Panc1 (cell line): Measurements from ENCODE around the gene RORC. TPM values are rescaled to one million over a fixed set of nuclear protein-coding genes. Genes with fewer than 3 reads are reported as not detected.

Experiments used
- ATAC-seq: fragments of 200-7000 bp; cut with Tn5 transposase; 2 replicates; pipeline ENCODE4 v1.9.1; 2020; ENCODE audit warnings: mild to moderate bottlenecking, moderate library complexity
- BruUV-seq: library from RNA; stranded (reverse); fragments of 400-500 nt; replicated peaks from 2 replicates; lab custom pipeline; 2021; lab: Mats Ljungman, UMichigan
- CTCF ChIA-PET: fragments of 300-600 bp; sonication (Branson Sonifier 250); formaldehyde crosslinking; loops from one replicate; lab custom pipeline; 2022; ENCODE audit warnings: antibody characterized with exemption; lab: Charles Lee
- POLR2A ChIA-PET: fragments of 300-600 bp; sonication (Branson Sonifier 250); formaldehyde crosslinking; loops from one replicate; lab custom pipeline; 2022; ENCODE audit warnings: antibody characterized with exemption; lab: Charles Lee
- DNase-seq: peaks from one replicate; pipeline ENCODE4 v3.0.0-alpha.2; 2010; ENCODE audit warnings: low read depth, low spot score
- H3K27ac ChIP-seq: 2 replicates; pipeline ENCODE4 v1.5.1; 2011; ENCODE audit warnings: mild to moderate bottlenecking, low read length, inconsistent platforms
- H3K27me3 ChIP-seq: fragments of 200-500 bp; sonication (Bioruptor generic); 2 replicates; pipeline ENCODE4 v1.6.0; 2014; ENCODE audit warnings: low read length, inconsistent platforms; ENCODE audit not compliant: control insufficient read depth, insufficient read depth
- H3K36me3 ChIP-seq: fragments of 200-500 bp; sonication (Bioruptor generic); 2 replicates; pipeline ENCODE4 v1.5.1; 2014; ENCODE audit warnings: inconsistent platforms, mild to moderate bottlenecking, low read length, moderate library complexity; ENCODE audit not compliant: control insufficient read depth, insufficient read depth
- H3K4me1 ChIP-seq: 2 replicates; pipeline ENCODE4 v1.5.1; 2011; ENCODE audit warnings: inconsistent platforms, mild to moderate bottlenecking, low read length, moderate library complexity; ENCODE audit not compliant: control insufficient read depth, insufficient read depth
- H3K4me3 ChIP-seq, 2 experiments: 2 replicates each; pipeline ENCODE4 v1.5.1; 2011 to 2012; ENCODE audit warnings: low read depth in 2 of 2, low read length in 2 of 2, mild to moderate bottlenecking in 2 of 2, inconsistent platforms in 1 of 2, moderate library complexity in 1 of 2
- H3K9me3 ChIP-seq: fragments of 200-500 bp; sonication (Bioruptor generic); 2 replicates; pipeline ENCODE4 v1.5.1; 2014; ENCODE audit warnings: low read depth, mild to moderate bottlenecking, inconsistent platforms, low read length, moderate library complexity; ENCODE audit not compliant: control insufficient read depth, insufficient read depth
- POLR2AphosphoS5 ChIP-seq: IDR thresholded peaks from 2 replicates; pipeline ENCODE4 v1.6.1; 2012; ENCODE audit warnings: mild to moderate bottlenecking, low read depth, low read length, moderate library complexity
- REST ChIP-seq, 2 experiments: IDR thresholded peaks; 2 replicates each; pipeline ENCODE4 v1.6.1; 2011 to 2012; ENCODE audit warnings: low read depth in 2 of 2, control low read depth in 1 of 2, low read length in 1 of 2, mild to moderate bottlenecking in 1 of 2, moderate library complexity in 1 of 2; ENCODE audit not compliant: insufficient read depth in 1 of 2
- SIN3A ChIP-seq: IDR thresholded peaks from 2 replicates; pipeline ENCODE4 v1.6.1; 2012; ENCODE audit warnings: low read depth, mild to moderate bottlenecking, low read length, moderate library complexity, borderline replicate concordance; ENCODE audit not compliant: insufficient read depth
- TCF7L2 ChIP-seq: IDR thresholded peaks from 2 replicates; pipeline ENCODE4 v1.6.1; 2011; ENCODE audit warnings: mild to moderate bottlenecking, low read depth, low read length, inconsistent platforms
- in situ Hi-C: cut with HindIII; loops from 2 replicates; pipeline ENCODE4 v1.10.0; 2016; ENCODE audit warnings: low sequenced_read_pairs, low pct_unique_long_range_greater_than_20kb
- intact Hi-C: fragments of 100-400 bp; cut with micrococcal nuclease; formaldehyde crosslinking; loops from one replicate; pipeline ENCODE4 v1.10.0; 2022; ENCODE audit not compliant: unreplicated experiment
- total RNA-seq: library from RNA; stranded (reverse); gene quantifications from one replicate; pipeline ENCODE4 v1.2.1, GENCODE V29; 2021; ENCODE audit not compliant: unreplicated experiment
- TF ChIP-seq, protein P1 (sequence below): fragments of 450-650 bp; IDR thresholded peaks from 2 replicates; pipeline ENCODE4 v1.5.1; 2017; ENCODE audit warnings: mild to moderate bottlenecking

RORC gene
- total RNA-seq, 1 experiment from 2014 or later: not detected

DNA sequence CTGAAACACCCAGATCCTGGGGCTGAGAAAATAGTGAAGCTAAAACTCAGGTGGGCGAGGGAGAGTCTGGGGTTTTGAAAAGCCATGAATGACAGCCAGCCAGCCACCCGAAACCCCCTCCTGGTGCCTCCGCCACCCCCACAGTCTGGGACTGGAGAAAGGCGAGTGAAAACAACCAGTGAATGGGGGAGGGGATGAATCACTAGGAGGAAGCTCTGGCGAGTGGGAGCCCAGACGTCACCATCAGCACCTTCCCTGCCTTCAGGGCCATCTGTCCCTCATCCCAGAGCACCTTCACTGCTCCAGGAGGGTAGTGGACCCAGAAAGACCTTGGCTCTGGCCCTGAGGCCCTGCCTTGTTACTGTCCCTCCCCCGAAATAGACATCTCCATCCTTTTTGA lies 9.2 kb downstream of the RORC start:
- CTCF ChIA-PET: no interaction called here
- Histone ChIP-seq H3K36me3 (no peaks in the 10 kb centered on the region), H3K4me1 (peaks cover 3% of the 10 kb centered on the region; the same call in 1 of the 2 replicates), H3K27ac (no peak overlapping the region), H3K9me3 (no peaks in the 10 kb centered on the region), H3K4me3 (no peak overlapping the region), H3K27me3 (no peaks in the 10 kb centered on the region)
- in situ Hi-C loops: no loop called here
- no peak for TF ChIP-seq REST (IDR thresholded peaks at IDR 0.05; ENCODE audit: insufficient read depth in 1 of 2, low read depth in 2 of 2, low read length in 1 of 2)
- no peak for TF ChIP-seq POLR2AphosphoS5
- TF ChIP-seq, protein P1, sequence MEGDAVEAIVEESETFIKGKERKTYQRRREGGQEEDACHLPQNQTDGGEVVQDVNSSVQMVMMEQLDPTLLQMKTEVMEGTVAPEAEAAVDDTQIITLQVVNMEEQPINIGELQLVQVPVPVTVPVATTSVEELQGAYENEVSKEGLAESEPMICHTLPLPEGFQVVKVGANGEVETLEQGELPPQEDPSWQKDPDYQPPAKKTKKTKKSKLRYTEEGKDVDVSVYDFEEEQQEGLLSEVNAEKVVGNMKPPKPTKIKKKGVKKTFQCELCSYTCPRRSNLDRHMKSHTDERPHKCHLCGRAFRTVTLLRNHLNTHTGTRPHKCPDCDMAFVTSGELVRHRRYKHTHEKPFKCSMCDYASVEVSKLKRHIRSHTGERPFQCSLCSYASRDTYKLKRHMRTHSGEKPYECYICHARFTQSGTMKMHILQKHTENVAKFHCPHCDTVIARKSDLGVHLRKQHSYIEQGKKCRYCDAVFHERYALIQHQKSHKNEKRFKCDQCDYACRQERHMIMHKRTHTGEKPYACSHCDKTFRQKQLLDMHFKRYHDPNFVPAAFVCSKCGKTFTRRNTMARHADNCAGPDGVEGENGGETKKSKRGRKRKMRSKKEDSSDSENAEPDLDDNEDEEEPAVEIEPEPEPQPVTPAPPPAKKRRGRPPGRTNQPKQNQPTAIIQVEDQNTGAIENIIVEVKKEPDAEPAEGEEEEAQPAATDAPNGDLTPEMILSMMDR: no peak
- no peak for TF ChIP-seq TCF7L2
- no peak for TF ChIP-seq SIN3A
- ATAC-seq: no peak
- intact Hi-C loops: no loop called here
- no TSS peak for BruUV-seq
- POLR2A ChIA-PET: no interaction called here
- DNase-seq: no peak

DNA sequence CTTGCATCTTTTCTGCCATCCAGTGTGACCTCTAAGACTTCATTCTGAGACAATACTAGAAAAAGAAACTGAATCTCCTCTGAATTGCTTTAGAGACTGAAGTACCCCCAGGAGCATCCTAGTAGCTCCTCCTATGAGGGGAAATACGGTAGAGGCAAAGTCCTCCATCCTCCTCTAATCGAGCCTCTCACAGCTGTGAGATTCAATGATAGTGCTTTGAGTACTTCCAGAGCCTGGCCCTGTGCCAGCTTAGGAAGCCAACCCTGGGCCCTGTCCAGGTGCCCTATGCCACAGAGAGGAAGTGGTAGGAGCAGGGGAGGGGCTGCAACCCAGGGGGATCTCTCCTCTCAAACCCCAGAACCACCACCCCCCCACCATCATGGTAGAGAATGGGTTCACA lies 10.7 kb downstream of the RORC start:
- CTCF ChIA-PET: no interaction called here
- TF ChIP-seq REST (IDR thresholded peaks at IDR 0.05; ENCODE audit: insufficient read depth in 1 of 2, low read depth in 2 of 2, low read length in 1 of 2) (no peak), SIN3A (no peak), TCF7L2 (no peak), POLR2AphosphoS5 (no peak)
- TF ChIP-seq, protein P1: no peak

More for the DNA sequence above, 10.7 kb downstream of the RORC start:
- no TSS peak for BruUV-seq
- H3K4me1 ChIP-seq: no peaks in the 10 kb centered on the region; the same call in 1 of the 2 replicates
- no peak for DNase-seq
- intact Hi-C loops (no loop called here), in situ Hi-C loops (no loop called here)
- H3K36me3 ChIP-seq: no peaks in the 10 kb centered on the region
- ATAC-seq: no peak
- H3K27me3 ChIP-seq: no peaks in the 10 kb centered on the region
- no peaks in the 10 kb centered on the region for H3K9me3 ChIP-seq
- POLR2A ChIA-PET: no interaction called here
- no peak overlapping the region for H3K27ac ChIP-seq
- H3K4me3 ChIP-seq: no peak overlapping the region
